HFF-Myc (cell line): ENCODE measurements around the gene GRSF1.

Experiments
- DNase-seq: peaks from one replicate; pipeline ENCODE4 v3.0.0-alpha.2; 2011; ENCODE audit warnings: low read depth; ENCODE audit errors: extremely low read depth
- H3K4me3 ChIP-seq: replicated peaks from 2 replicates; pipeline ENCODE4 v1.5.1; 2011; ENCODE audit warnings: low read depth, mild to moderate bottlenecking, control low read depth, low read length
- TF ChIP-seq, protein P1 (sequence below): IDR thresholded peaks from 2 replicates; pipeline ENCODE4 v1.5.1; 2012; ENCODE audit warnings: mild to moderate bottlenecking, low read depth, low read length, control low read depth; ENCODE audit errors: missing control alignments

Gene GRSF1

DNA sequence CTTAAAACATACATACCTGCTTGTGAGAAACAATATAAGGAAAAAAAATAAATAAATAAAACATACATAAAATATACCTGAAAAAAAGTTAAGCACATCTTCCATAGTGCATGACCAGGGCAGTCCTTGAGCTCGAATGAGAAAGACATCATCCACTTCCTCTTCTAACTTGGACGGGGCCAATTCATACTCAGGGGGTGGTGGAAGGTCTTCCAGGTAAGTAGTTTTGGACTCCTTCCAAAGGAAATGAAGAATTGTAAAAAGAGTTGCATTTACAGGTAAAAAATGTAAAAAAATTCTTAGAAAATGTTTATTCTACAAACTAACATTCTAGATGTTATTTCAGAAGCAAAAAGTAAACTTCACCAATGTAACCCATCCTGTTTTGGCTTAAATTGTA lies 3.6 kb downstream of the GRSF1 start:
- H3K4me3 ChIP-seq: no peak overlapping the region
- TF ChIP-seq, protein P1, sequence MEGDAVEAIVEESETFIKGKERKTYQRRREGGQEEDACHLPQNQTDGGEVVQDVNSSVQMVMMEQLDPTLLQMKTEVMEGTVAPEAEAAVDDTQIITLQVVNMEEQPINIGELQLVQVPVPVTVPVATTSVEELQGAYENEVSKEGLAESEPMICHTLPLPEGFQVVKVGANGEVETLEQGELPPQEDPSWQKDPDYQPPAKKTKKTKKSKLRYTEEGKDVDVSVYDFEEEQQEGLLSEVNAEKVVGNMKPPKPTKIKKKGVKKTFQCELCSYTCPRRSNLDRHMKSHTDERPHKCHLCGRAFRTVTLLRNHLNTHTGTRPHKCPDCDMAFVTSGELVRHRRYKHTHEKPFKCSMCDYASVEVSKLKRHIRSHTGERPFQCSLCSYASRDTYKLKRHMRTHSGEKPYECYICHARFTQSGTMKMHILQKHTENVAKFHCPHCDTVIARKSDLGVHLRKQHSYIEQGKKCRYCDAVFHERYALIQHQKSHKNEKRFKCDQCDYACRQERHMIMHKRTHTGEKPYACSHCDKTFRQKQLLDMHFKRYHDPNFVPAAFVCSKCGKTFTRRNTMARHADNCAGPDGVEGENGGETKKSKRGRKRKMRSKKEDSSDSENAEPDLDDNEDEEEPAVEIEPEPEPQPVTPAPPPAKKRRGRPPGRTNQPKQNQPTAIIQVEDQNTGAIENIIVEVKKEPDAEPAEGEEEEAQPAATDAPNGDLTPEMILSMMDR: no peak
- no peak for DNase-seq

DNA sequence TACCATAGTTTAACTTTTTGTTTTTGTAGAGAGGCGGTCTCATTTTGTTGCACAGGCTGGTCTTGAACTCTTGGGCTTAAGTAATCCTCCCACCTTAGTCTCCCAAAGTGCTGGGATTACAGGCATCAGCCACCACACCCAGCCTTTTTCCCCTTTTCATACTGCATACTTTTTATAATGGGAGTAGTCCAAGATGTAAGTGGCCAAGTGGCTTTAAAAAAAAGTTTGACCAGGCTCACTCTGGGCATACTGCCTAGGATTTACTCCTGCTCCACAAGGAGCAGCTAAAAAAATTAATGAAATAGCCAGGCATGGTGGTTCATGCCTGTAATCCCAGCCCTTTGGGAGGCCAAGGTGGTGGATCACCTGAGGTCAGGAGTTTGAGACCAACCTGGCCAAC lies 6.0 kb downstream of the GRSF1 start:
- no peak overlapping the region for H3K4me3 ChIP-seq
- TF ChIP-seq, protein P1: no peak

DNA sequence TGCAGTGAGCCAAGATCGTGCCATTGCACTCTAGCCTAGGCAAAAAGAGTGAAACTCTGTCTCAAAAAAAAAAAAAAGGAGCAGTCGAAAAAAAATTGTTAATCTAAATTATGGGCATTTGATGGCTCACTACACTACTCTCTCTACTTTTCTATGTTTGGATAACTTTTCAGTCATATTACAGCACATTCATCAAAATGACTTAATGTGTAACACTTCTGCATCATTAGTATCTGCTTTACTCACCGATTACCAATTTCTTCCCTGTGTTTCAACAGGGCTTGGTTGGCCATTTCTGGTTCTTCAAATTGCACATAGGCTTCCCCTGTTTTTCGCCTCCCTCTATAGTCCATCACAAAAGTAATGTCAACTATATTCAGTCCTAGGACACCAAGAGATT lies 8.4 kb downstream of the GRSF1 start:
- DNase-seq: no peak
- TF ChIP-seq, protein P1: no peak
- no peak overlapping the region for H3K4me3 ChIP-seq

More for the DNA sequence above, 6.0 kb downstream of the GRSF1 start:
- DNase-seq: no peak

DNA sequence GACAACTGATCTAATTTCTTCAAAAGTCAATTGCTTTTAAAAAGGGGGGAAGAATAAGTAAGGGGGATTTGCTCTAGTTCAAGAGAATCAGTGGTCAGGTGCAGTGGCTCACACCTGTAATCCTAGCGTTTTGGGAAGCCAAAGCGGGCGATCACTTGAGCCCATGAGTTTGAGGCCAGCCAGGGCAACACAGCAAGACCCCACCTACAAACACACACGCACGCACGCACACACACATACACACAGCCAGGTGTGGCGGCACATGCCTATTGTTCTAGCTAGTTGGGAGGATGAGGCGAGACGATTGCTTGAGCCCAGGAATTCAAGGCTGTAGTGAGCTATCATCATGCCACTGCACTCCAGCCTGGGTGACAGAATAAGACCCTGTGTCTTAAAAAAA lies 9.6 kb downstream of the GRSF1 start:
- no peak overlapping the region for H3K4me3 ChIP-seq
- DNase-seq: no peak
- TF ChIP-seq, protein P1: no peak

GRCh38 chr4:70829492-70829891 lies 10.2 kb downstream of the GRSF1 start:
- no peak overlapping the region for H3K4me3 ChIP-seq
- no peak for DNase-seq
- TF ChIP-seq, protein P1: no peak

DNA sequence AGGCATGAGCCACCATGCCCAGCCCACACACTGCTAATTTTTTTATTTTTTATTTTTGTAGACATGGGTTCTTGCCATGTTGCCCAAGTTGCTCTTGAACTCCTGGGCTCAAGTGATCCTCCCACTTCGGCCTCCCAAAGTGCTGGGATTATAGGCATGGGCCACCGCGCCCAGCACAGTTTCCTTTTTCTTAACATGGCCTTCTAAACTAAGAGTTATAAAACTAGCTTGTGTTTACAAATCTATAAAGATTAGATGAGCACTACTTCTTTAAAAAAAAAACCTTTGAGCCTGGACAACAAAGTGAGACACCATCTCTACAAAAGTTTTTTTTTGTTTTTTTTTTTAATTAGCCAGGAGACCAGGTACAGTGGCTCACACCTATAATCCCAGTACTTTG lies 10.7 kb downstream of the GRSF1 start:
- no peak overlapping the region for H3K4me3 ChIP-seq
- DNase-seq: no peak
- TF ChIP-seq, protein P1: no peak

DNA sequence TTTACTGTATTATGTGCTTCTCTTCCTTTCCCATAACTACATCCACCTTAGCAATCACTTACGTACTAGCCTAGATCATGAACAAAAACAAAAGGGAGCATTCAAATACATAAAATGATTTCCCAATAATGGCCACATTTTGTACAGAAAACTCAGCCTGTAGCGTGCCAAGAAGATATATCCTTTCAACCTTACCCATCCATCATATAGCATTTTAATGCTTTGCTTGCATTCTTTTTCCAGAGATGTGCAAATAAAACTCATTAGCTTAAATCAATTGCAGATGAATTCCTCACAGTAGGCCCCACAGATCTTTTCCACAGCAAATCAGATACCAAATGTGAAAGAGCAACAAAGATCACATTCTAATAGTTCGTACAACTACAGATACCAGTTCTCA lies 20.8 kb downstream of the GRSF1 start:
- TF ChIP-seq, protein P1: no peak

More for the DNA sequence above, 20.8 kb downstream of the GRSF1 start:
- H3K4me3 ChIP-seq: no peak overlapping the region
- DNase-seq: no peak
